HL-60 (cell line): ENCODE measurements around the gene BMP7.

Source experiments
- CTCF ChIP-seq: IDR thresholded peaks from one replicate; pipeline ENCODE4 v1.5.1; 2011; ENCODE audit warnings: low read length, control low read depth, inconsistent platforms; ENCODE audit not compliant: insufficient read depth
- GABPA ChIP-seq: IDR thresholded peaks from 2 replicates; pipeline ENCODE4 v1.6.1; 2012; ENCODE audit warnings: low read depth
- POLR2AphosphoS5 ChIP-seq: IDR thresholded peaks from 2 replicates; pipeline ENCODE4 v1.6.1; 2012; ENCODE audit warnings: low read depth
- SPI1 ChIP-seq: IDR thresholded peaks from 2 replicates; pipeline ENCODE4 v1.6.1; 2012; ENCODE audit warnings: low read depth, mild to moderate bottlenecking, borderline replicate concordance

GRCh38 chr20:57241363-57241991 lies 25.0 kb downstream of the BMP7 start:
- TF ChIP-seq CTCF (no peak), POLR2AphosphoS5 (no peak), GABPA (no peak), SPI1 (no peak)
